ENCODE data around the gene VSIG4. TPM values are rescaled to one million over a fixed set of nuclear protein-coding genes. Genes with fewer than 3 reads are reported as not detected.

Gene VSIG4
- total RNA-seq, 4 donors from 2014 or later = 29.4 to 84.3 (median 34.0) TPM

DNA sequence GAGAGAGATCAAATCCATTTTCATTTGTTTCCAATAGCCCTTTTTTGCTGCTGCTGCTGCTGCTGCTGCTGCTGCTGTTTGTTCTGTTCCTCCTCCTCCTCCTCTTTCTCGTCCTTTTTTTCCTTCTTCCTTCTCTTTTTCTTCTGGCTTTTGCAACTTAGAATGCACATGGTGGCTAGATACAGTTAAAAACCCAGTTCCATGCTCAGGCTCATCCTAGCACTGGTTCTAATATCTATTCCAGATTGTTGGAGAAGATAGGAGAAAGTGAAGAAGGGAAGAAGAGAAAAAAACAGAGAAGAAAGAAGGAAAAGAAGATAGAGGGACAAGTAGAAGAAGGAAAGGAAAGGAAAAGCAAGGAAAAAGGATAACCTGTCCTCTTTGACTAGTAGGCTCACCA lies 39.7 kb downstream of the VSIG4 start:
- 33 to 39% methylated on average over 1 of the region's 1 CpG for WGBS, 2 donors
- Histone ChIP-seq H3K36me3 (no peaks in the 10 kb centered on the region), H3K27ac (no peak overlapping the region), H3K27me3 (no peaks in the 10 kb centered on the region), H3K4me3 (replicated peaks in 1 of 3) (no peak overlapping the region), H3K9me3 (no peaks in the 10 kb centered on the region), H3K4me1 (no peaks in the 10 kb centered on the region)
- intact Hi-C loops (cut with DNase I) = no loop called here
- DNase-seq = no peak
- no peak for TF ChIP-seq POLR2A (IDR thresholded peaks at IDR 0.05)
- TF ChIP-seq, protein P1, sequence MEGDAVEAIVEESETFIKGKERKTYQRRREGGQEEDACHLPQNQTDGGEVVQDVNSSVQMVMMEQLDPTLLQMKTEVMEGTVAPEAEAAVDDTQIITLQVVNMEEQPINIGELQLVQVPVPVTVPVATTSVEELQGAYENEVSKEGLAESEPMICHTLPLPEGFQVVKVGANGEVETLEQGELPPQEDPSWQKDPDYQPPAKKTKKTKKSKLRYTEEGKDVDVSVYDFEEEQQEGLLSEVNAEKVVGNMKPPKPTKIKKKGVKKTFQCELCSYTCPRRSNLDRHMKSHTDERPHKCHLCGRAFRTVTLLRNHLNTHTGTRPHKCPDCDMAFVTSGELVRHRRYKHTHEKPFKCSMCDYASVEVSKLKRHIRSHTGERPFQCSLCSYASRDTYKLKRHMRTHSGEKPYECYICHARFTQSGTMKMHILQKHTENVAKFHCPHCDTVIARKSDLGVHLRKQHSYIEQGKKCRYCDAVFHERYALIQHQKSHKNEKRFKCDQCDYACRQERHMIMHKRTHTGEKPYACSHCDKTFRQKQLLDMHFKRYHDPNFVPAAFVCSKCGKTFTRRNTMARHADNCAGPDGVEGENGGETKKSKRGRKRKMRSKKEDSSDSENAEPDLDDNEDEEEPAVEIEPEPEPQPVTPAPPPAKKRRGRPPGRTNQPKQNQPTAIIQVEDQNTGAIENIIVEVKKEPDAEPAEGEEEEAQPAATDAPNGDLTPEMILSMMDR (IDR thresholded peaks at IDR 0.05) = no peak

DNA sequence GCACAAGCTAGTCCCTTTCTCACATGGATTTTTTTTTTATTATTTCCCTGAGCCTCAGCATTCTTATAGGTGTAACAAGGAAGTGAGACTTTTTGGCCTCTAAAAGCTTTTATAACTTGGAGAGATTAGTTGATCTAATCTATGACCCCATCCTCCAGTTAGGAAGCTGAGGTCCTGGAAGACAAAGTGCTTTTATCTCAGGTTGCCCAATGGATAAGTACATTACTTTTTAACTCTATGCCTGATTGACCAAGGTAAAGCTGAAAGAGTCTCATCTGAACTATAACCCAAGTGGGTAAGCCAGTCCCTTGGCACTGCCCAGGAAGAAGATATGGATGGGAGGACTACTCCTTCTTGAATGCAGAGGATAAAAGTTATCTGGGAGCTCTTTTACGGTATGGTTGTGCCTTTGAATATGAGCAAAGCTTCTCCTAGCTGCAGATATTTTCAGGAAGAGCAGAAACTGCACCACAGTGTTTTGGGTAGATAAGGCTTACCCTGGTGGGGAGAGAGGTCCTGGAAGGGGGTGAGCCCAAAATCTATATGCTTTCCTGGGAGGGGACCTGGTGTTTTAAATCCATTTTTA lies 40.2 kb downstream of the VSIG4 start:
- Histone ChIP-seq H3K36me3 (no peaks in the 10 kb centered on the region), H3K4me3 (replicated peaks in 1 of 3) (no peak overlapping the region), H3K9me3 (no peaks in the 10 kb centered on the region), H3K27ac (no peak overlapping the region), H3K4me1 (no peaks in the 10 kb centered on the region), H3K27me3 (no peaks in the 10 kb centered on the region)
- intact Hi-C loops (cut with DNase I) = loop anchor here (5.0 kb wide), 1 partner anchor 52 kb away; no protein-coding TSS in a partner anchor
- no peak for DNase-seq
- 55 to 63% methylated on average over 1 of the region's 1 CpG for WGBS, 2 donors
- TF ChIP-seq POLR2A (IDR thresholded peaks at IDR 0.05) = no peak
- TF ChIP-seq, protein P1 (IDR thresholded peaks at IDR 0.05) = no peak

DNA sequence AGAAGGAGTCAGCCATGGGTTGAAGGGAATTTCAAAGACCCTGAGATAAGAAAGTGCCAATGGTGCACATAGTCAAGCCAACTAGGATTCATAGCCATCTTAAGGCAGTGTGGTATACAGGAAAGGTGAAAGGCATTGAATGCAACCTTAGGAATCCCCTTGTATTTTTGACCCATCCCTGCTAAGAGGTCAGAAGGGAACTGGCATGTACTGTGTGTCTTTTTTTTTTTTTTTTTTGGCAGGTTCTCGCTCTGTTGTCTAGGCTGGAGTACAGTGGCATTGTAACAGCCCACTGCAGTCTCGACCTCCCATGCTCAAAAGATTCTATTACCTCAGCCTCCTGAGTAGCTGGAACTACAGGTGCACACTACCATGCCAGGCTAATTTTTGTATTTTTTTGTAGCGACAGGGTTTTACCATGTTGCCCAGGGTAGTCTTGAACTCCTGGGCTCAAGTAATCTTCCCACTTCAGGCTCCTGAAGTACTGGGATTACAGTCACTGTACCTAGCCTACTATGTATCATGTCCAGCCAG lies 40.8 kb downstream of the VSIG4 start:
- H3K9me3 ChIP-seq = no peaks in the 10 kb centered on the region
- TF ChIP-seq, protein P1 (IDR thresholded peaks at IDR 0.05) = no peak
- no peak for TF ChIP-seq POLR2A (IDR thresholded peaks at IDR 0.05)
- DNase-seq = no peak
- no peaks in the 10 kb centered on the region for H3K4me1 ChIP-seq
- H3K4me3 ChIP-seq (replicated peaks in 1 of 3) = no peak overlapping the region
- no peak overlapping the region for H3K27ac ChIP-seq
- H3K36me3 ChIP-seq = no peaks in the 10 kb centered on the region
- WGBS, 2 donors = 97 to 98% methylated on average over 3 of the region's 3 CpGs
- H3K27me3 ChIP-seq = no peaks in the 10 kb centered on the region
- intact Hi-C loops (cut with DNase I) = loop anchor here (5.0 kb wide), 1 partner anchor 52 kb away; no protein-coding TSS in a partner anchor

DNA sequence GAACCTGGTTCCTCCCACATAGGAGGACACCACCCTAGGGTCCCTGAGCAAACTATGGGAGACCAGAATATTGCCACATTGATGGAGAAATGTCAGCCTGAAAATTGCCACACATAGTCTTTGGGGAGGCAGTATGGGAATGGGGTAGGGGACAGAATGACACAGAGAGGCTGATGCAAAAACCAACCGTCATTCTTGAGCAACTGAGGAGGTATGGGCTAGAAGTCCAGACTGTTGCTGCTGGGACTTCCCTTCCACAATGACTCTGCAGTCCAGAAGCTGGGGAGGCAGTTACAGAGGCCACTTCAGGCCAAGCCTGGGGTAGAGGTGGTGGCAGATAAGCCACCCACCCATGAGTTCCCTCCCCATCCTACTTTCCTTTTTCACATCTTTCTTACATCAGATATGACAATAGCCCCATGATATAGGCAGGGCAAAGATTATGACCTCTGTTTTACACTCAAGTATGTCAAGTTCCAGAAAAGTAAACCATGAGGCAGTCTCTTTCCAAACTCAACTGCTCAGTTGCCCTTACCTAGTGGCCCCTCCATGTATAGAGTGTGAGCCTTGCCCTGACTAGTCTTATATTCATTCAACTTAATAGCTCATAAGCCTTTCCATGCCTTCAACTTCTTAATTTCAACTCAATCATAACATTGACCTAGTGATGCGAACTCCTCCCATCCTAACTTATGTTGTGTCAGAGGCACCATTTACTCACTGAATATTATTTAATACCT lies 41.7 kb downstream of the VSIG4 start:
- DNase-seq = no peak
- intact Hi-C loops (cut with DNase I) = loop anchor here (5.0 kb wide), 1 partner anchor 51 kb away; no protein-coding TSS in a partner anchor
- H3K36me3 ChIP-seq = no peaks in the 10 kb centered on the region
- no peaks in the 10 kb centered on the region for H3K27me3 ChIP-seq
- H3K9me3 ChIP-seq = no peaks in the 10 kb centered on the region
- 88 to 91% methylated on average over 2 of the region's 2 CpGs for WGBS, 2 donors
- no peak for TF ChIP-seq POLR2A (IDR thresholded peaks at IDR 0.05)
- TF ChIP-seq, protein P1 (IDR thresholded peaks at IDR 0.05) = no peak
- no peak overlapping the region for H3K4me3 ChIP-seq (replicated peaks in 1 of 3)
- H3K4me1 ChIP-seq = no peaks in the 10 kb centered on the region
- no peak overlapping the region for H3K27ac ChIP-seq

Data from thyroid gland (tissue), 4 donors.